ENCODE results near the gene DDTL.

Gene DDTL

DNA sequence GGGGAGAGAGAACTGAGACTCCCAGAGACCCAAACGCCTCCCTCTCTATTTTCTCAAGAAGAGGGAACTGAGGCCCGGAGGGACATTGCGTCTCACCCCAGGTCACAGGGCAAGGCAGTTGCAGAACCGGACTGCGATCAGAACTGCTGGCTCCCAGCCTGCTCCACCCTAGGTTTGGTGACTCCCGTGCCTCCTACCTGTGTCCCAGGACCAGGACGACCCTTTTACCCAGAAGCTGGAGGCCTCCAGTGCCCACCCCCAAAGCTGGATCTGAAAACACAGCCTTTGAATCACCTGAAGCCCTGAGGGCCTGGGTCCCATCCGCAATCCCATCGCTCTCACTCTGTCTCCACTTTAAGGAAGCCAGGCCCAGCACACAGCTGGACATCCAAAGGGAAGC is 37.2 kb downstream of the DDTL start:
- in situ Hi-C loops (cut with MboI; ENCODE audit: low sequenced_read_pairs): loop anchor here (25.0 kb wide), 1 partner anchor 533 kb away; no protein-coding TSS in a partner anchor

DNA sequence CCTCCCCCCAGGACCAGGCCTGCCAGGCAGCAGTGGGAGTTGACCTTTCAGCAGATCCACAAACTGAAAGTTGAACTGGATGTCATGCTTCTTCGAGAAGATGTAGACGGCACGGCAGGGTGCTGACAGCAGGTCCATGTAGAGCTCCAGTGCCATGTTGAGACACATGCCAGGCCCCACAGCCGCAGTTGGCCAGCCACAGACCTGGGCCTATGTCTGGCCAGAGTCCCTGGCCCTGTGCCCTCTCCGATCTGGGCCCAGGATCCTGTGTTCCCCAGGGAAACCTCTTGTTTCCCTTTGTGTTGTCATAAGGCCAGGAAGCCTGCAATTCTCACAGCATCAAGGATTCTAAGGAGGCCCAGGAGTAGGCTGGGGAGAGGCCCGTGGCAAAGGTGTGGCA is 38.5 kb downstream of the DDTL start, which contains the start of gene GSTT4:
GSTT4 (minus strand) TSS at position 253 of the 400 bp plus-strand sequence; CDS start at position 156, 97 bp downstream.
- in situ Hi-C loops (cut with MboI; ENCODE audit: low sequenced_read_pairs): loop anchor here (5.0 to 25.0 kb wide), 2 partner anchors 68 to 532 kb away; no protein-coding TSS in a partner anchor

DNA sequence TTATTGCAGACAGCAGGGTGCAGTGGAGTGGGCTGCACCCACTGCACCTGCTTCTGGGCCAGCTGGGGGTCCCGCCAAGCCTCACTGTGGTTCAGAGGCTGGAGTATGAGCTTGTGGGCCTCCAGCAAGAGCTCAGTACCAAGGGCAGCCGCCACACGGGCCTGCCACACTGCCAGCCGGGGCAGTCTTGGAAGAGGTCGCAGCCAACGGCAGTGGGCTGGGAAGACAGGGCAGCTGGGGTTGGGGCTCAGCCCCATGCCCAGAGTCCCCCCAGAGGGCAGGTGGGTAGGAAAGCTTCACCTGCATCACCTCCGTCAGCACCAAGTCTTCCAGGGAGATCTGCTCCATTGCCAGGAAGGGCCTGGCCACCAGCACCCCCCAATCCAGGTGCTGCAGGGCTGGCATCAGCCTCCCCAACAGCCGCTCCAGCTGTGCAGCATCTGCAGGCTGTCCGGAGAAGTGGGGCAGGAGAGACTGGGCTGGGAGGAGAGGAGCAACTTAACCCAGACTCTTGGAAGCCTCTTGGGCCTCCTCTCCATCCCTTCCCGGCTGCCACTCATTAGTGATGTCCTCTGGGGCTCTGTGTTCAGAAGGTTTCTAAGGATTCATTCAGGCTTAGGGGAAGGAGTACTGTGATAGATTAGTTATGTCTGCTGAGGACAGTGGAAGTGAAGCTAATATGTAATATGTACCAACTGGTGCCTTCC is 39.7 kb downstream of the DDTL start:
- in situ Hi-C loops (cut with MboI; ENCODE audit: low sequenced_read_pairs): loop anchor here (5.0 to 25.0 kb wide), 2 partner anchors 69 to 531 kb away; no protein-coding TSS in a partner anchor

GRCh38 chr22:24006914-24007214 is 40.2 kb downstream of the DDTL start:
- in situ Hi-C loops (cut with MboI; ENCODE audit: low sequenced_read_pairs): loop anchor here (5.0 to 25.0 kb wide), 2 partner anchors 70 to 530 kb away; no protein-coding TSS in a partner anchor

GRCh38 chr22:24007253-24008021 is 40.7 kb downstream of the DDTL start:
- in situ Hi-C loops (cut with MboI; ENCODE audit: low sequenced_read_pairs): loop anchor here (5.0 to 25.0 kb wide), 2 partner anchors 70 to 530 kb away; no protein-coding TSS in a partner anchor

GRCh38 chr22:24008022-24008283 is 41.3 kb downstream of the DDTL start:
- in situ Hi-C loops (cut with MboI; ENCODE audit: low sequenced_read_pairs): loop anchor here (5.0 to 25.0 kb wide), 2 partner anchors 71 to 529 kb away; no protein-coding TSS in a partner anchor

DNA sequence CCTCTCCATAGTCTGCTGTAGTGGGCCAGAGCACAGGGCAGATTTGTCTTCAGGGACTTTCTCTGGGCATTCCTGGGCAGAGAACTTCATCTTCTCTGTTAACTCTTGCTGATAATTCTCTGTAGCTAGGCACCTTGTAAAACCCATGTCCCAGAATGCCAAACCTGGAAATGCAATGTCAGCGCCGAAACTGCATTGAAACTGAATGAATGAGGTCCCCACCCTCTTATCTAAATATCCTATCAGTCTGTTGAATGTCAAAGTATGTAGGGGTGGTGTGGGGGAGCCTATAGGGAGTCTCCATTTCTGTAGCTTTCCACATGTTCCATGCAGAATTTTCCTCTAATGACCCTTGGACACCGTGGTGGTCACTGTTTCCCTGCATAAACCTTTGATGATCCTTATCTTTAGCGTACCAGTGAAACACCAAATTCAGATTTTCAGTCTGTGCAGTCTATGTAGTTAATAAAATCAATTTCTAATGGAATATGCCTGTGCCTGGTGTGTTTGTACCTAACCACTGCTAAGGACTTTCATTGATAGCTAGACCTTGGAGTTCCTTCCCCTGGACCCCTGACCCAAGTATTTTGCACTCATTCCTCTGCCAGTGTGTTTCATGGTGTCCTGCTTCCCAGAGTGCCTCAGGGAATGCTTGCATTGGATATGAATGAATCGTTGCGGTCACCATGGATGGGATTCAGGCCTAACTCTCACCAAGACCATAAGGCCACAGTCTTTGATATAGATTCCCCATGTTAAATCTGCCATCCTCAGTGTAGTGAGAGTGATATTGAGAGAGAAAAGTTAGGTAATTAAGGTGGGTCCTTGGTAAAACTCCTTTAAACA is 41.9 kb downstream of the DDTL start:
- in situ Hi-C loops (cut with MboI; ENCODE audit: low sequenced_read_pairs): loop anchor here (5.0 to 25.0 kb wide), 2 partner anchors 71 to 529 kb away; no protein-coding TSS in a partner anchor

DNA sequence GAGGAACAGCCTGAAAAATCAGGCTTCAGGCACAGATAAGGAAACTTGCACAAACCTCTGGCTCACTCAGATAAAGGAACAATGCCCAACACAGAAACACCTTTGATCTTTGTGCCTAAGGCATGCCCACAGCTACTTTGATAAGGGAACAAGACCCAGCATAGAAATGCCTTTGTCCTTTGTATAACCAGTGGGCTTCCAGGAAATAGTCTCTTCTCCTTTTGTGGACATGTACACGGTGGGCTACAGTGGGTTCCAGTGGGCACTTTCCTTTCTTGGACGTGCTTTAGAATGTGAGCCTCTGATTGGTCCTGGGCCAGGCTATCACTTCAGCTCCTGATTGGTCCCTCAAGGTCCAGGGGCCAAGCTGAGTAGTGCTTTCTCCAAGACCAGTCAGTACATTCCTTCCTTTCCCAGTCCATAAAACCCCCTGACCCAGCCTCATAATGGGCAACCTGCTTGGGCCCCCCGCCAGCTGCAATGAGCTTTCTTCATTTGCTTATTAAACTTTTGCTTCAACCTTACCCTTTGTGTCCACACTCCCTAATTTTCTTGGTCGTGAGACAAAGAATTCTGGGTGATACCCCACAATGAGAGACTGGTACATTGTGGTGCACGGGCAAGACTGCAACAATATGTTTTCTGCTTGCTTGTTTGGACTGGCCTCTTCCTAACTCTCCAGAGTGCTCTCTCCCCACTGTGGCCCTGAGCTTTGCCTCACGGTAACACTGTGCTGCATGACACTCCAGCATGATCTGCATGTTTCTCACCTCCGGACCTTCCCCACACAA is 42.7 kb downstream of the DDTL start:
- in situ Hi-C loops (cut with MboI; ENCODE audit: low sequenced_read_pairs): loop anchor here (5.0 to 25.0 kb wide), 2 partner anchors 72 to 528 kb away; no protein-coding TSS in a partner anchor

DNA sequence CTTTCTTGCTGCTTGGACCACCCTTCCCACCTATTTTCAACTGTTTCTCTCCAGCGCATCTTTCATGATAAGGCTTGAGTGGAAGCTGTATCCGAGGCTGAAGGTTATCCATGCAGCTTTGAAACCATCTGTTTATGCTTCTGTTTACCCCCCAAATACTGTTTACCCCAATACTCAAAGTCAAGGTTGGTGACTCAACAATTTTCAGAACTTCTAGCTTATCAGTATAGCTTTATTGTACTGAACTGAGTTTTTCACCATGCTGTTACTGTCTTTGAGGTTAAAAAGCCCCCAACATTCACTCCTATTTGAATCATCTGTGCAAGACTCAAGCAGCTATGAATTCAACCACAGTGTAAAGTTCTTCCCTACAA is 43.3 kb downstream of the DDTL start:
- in situ Hi-C loops (cut with MboI; ENCODE audit: low sequenced_read_pairs): loop anchor here (25.0 kb wide), 1 partner anchor 527 kb away; no protein-coding TSS in a partner anchor

GRCh38 chr22:24011735-24012068 is 45.0 kb downstream of the DDTL start:
- in situ Hi-C loops (cut with MboI; ENCODE audit: low sequenced_read_pairs): loop anchor here (25.0 kb wide), 1 partner anchor 526 kb away; no protein-coding TSS in a partner anchor

- in situ Hi-C loops (cut with MboI; ENCODE audit: low sequenced_read_pairs): loop anchor here (25.0 kb wide), 1 partner anchor 521 kb away; no protein-coding TSS in a partner anchor
Observed at GRCh38 chr22:24016156-24016555, 49.5 kb downstream of the DDTL start.

DNA sequence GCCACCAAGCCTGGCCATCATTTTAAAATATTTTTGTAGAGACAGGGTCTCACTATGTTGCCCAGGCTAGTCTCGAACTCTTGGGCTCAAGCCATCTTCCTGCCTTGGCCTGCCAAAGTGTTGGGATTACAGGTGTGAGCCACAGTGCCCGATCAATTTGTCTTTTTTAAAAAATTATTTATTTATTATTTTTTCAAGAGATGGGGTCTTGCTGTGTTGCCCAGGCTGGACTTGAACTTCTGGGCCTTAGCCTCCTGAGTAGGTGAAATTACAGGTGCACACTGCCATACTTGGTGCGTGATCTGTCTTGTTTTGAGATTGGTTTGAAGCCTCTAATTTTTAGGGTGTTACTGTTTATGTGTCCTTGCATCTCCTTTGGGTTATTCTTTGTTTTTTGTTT is 54.6 kb downstream of the DDTL start:
- in situ Hi-C loops (cut with MboI; ENCODE audit: low sequenced_read_pairs): loop anchor here (25.0 kb wide), 1 partner anchor 516 kb away; no protein-coding TSS in a partner anchor
